GM21447 (cell line): Measurements from ENCODE around the gene MYH13.

Experiments used
- ATAC-seq: cut with Tn5 transposase; IDR thresholded peaks from one replicate; pipeline ENCODE4 v1.9.1; 2021; ENCODE audit not compliant: unreplicated experiment

Gene MYH13

GRCh38 chr17:10372906-10373305 lies at the start of gene MYH13:
Gene MYH13 (minus strand): TSS chr17:10373006. CDS start chr17:10364530, 8,476 bp downstream.
- ATAC-seq, result no peak

DNA sequence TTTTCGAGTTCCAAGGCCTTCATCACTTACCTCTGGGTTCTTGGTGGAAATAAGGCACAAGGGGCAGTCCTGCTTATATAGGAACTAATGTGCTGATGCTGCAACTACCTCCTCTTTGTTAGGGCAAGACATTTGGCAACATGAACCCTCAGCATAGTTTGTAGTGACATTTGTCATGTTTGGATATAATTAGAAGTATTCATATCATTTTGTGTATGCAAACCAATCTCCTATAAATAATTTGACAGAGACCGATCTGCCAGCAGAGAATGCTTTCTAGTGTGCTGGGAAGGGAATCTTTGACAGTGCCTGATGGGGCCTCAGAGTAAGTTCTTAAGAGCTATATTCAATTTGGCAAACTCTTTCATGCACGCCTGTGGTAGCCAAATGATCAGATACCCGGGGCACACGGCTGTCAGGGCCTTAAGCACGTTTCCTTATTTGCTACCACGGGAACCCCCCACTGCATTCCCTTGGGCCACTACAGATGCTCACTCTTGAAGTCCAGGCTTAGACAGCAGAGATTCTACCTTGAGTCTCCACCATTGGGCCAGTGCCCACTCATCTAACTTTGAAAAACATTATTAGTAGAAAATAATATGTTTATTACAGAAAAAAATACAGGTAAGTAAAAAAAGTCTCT lies 49.2 kb upstream of the MYH13 start, which contains the start of gene MYH8:
Gene MYH8 (minus strand): TSS at position 51 of the 643 bp plus-strand sequence. CDS start 1,723 bp downstream, outside the sequence.
- no peak for ATAC-seq

DNA sequence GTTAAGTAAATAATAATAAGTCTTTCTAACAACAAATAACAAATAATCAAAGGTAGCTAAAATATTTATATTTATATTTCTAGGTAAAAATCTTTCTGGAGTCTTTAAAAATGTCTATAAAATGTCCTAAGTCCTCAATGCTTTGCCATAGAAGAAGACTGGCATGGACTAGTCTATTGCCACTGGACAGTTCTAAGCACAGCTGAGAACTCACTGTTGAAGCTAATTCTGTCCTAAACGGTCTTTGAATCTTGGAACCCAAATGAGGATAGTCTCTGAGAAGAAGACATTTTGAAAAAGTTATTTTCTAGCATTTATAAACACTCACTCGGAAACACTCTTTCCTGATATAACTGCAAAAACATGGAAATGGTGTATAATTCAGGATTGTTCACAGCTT lies 48.4 kb upstream of the MYH13 start:
- no peak for ATAC-seq

- ATAC-seq, result no peak
These were observed 48.0 kb upstream of the MYH13 start for GRCh38 chr17:10420811-10421210.

- ATAC-seq, result no peak
These were observed 44.6 kb upstream of the MYH13 start for GRCh38 chr17:10417431-10417830.

GRCh38 chr17:10415161-10415560 lies 42.4 kb upstream of the MYH13 start:
- ATAC-seq, result no peak

DNA sequence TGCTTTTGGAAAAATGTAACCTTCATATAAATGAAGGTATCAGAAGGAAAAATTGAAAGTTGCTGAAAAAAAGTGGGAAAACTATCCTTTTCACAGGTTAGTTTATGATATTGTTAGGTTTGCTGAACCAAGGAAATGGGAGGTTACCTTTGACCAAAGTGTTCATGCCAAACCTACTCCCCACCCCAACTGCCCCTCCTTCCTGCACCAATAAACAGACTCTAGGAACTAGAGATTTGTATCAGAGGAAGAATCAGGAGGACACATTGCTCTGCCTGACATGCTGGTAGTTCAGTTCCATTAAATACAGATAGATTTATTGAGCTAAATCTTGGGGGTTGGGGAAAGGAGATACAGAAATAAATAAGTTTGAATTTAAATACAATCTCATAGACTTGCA lies 30.8 kb upstream of the MYH13 start:
- ATAC-seq, result no peak

DNA sequence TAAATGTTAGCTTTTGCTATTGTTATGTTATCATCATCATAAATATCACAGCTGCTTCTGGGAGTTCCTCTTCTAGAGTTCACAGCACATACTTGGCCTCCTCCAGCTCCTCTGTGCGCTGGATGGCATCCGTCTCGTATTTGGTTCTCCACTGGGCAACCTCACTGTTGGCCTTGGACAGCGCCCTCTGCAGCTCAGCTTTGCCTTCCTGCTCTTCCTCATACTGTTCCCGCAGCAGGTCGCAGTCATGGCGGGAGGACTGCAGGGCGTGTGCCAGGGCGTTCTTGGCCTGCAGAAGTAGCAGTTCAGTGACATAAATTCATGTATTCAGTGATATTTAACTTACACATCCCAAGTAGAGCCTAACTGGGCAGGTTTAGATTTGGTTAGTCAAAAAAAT lies 25.5 kb upstream of the MYH13 start:
- no peak for ATAC-seq

DNA sequence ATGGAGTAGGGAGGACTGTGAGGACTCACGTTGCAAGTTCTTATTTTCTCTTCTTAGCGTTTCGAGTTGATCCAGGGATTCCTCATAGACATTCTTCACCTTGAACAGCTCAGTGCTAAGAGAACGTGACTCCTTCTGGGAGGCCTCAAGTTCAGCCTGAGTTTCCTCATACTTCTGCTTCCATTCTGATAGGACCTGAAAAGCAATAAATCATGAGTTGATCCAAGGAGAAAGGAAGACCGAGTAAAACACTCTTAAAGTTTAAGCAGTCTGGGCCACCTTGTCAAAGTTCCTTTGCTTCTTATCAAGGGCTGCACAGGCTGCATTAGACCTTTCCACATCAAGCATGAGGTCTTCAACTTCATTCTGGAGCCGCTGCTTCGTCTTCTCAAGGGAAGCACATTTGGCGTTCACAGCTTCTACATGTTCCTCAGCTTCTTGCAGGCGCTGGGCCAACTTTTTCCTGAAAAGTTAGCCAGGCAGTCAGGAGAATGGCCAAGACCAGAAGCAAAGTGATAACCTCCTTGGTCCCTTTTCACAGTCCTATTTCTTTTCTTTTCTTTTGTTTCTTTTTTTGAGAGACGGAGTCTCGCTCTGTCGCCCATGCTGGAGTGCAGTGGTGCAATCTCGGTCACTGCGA lies 23.8 kb upstream of the MYH13 start:
- no peak for ATAC-seq

DNA sequence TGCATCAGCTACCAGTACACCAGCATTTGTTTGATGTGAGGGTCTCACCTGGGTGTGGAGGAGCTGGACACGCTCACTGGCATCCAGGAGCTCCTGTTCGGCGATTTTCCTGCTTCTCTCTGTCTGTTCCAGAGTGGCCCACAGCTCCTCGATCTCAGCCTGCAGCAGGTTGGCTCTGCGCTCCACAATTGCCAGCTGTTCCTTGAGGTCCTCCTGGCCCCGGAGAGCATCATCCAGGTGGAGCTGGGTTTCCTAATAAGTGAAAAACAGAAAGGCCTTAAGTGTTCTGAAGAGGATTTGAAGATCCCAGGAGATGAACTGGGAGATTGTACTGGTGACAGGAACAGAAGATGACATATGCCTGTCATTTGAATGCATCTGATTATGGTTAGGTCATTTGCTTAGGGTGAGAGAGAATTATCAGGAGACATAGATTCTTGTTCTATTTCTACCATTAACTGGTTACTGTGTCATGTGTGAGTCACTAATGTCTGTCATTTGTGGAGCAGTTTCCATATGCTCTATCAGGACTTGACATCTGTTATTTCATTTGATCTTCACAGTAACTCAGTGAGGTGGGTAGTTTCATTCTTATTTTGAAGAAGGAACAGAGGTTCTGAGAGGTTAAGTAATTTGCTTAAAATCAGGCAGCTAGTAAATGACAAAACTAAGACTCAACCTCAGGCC lies 21.5 kb upstream of the MYH13 start:
- no peak for ATAC-seq

GRCh38 chr17:10392880-10393279 lies 20.1 kb upstream of the MYH13 start:
- no peak for ATAC-seq

GRCh38 chr17:10385871-10386270 lies 13.1 kb upstream of the MYH13 start:
- no peak for ATAC-seq

DNA sequence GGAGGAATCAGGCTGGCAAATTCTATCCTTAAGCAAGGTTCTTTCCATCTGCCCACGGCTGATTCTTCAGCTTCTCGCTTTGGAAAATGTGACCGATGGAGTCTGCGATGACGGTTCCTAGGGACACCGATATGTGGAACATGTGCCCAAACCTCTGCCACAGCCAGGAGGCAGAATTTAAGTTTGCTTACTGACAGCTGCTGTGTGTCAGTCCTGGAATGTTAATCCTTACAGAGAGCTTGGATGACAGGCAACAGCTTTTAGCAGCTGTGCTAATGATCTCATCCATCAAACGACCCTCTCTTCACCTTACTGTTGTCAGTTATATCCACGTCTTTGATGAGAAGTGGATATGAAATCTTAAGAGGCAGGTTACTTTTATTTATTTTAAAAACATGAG lies 11.4 kb upstream of the MYH13 start:
- no peak for ATAC-seq

DNA sequence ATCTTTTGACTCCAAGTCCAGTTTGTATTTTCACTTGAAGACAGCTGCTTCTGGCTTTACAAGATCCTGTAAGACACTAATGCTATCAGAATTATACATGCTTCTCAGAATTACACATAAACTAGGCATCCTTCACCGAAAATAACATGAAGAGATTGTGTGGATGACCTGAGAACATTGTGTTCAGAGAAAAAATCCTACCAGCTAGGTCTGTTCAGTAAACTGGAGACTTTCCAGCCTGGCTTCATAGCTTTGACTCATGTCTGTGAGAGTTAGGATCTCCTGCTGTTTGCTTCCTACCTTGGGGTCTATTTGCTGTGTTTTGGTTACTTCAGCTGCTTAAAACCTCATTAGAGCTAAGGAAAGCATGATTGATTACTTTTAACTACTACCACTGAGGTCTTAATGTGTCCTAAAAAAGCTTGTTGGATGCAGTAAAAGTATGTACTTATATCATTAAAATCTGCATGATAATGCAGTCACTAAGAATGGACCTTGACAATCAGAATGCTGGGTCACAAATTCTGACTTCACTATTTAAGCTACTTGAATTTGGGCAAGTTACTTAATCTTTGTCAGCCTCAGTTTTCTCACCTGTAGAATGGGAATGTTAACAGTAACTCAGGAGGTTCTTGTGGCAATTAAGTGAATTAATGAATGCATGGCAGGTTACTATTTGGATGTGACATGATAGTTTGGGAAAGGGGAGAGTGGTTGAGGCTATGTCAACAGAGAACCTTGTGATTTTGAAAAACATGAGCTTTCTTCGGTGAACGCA lies 8.0 kb upstream of the MYH13 start:
- no peak for ATAC-seq

GRCh38 chr17:10370016-10370608 lies 2.7 kb downstream of the MYH13 start:
- ATAC-seq, result no peak

GRCh38 chr17:10369239-10369638 lies 3.6 kb downstream of the MYH13 start:
- ATAC-seq, result no peak

DNA sequence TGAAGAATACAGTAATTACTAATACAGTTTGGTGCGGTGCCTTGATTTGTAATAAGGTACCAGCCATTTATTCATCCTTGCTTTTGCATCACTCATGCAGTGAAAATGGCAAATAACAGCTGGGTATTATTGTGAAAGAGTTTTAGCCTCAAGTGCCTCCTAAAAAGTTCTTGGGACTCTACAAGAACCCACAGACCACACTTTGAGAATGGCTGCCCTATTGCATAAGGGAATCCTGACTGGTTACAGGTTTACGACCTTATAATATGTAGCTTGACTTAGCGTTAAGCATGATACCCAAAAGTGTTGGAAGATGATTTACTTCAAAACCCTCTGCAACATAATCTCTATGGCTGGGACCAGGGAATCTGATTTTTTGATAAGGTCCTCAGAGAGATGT lies 4.2 kb downstream of the MYH13 start:
- no peak for ATAC-seq

DNA sequence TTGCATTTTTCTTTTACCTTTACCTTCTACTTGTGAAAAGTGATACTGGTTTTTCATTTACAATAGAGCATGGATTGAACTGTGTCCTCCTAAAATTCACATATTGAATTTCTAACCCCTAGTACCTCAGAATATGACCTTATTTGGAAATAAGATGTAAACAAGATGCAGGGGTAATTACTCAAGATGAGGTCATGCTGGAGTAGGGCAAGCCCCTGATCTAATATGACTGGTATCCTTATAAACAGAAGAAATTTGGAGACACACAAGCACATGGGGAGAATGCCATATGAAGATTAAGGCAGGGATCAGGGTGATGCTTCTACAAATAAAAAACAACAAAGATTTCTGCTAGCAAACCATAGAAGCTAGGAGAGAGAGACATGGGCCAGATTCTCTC lies 12.2 kb downstream of the MYH13 start:
- no peak for ATAC-seq

- no peak for ATAC-seq
These were observed 15.0 kb downstream of the MYH13 start for GRCh38 chr17:10357768-10358167.

DNA sequence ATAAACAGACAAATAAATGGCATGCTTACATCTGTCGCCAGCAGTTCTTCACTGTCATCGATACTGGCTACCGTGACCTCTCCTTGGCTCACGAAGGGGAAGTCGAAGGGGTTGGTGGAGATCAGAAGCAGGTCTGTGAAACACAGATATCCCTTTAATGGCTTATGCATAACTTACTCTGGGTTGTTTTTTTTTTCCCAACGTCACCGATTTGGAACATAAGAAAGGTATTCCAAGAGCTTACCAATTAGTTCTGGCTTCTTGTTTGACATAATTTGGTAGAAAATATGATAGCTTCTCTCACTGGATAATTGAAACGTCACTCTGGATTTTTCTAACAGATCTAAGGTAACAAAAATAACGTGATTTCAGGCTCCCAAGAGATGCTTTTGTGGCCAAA lies 18.2 kb downstream of the MYH13 start:
- ATAC-seq, result no peak

DNA sequence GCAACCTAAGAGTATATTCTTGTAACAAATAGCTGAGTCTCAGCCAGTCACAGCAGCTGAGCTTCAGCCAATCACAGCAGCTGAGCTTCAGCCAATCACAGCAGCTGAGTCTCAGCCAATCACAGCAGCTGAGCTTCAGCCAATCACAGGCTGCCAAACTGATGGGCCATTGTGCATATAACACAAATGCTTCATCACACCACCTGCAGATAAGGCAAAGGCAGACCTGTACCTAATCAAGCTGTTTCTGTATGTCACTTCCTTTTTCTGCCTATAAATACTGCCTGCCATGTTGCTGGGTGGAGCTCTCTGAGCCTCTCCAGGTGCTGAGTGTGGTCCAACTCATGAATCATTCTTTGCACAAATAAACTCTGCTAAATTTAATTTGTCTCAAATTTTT lies 19.9 kb downstream of the MYH13 start:
- ATAC-seq, result no peak
